ENCODE results near the gene SQSTM1. TPM values are rescaled to one million over a fixed set of nuclear protein-coding genes. Genes with fewer than 3 reads are reported as not detected.

SQSTM1 gene
- total and polyA plus RNA-seq, 12 donors: 131 to 466 (median 387) TPM

DNA sequence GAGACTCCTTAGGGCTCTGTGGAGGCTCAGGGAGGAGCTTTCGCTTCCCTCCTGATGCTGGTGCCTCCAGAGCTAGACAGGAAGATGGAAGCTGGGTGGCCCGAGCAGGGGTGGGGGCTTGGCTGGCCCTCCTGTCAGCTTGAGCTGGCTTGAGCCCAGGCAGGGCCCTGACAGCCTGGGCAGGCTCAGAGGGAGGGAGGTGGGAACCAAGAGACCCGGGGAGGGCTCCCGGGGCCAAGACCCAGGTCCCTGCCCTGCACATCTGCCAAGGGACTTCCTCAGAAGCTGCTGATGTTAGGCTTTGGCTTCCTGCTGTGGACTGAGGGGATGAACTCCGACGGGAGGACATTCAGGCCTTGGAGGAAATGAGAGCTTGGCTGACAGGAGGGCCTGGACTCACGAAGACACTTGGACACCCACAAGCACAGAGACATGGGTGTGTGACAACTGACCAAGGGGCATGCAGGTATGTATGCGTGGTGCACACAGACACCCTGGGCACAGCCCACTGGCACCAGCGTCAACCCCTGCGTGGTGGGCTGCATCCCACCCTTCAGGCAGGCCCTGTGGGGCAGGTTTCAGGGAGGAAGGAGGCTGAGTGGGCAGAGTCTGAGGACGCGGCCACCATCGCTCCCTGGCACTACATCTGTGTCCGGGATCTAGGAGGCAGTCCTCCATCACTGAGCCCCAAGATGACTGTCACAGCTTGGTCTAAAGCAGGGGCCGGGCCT is 28.7 kb upstream of the SQSTM1 start:
- Histone ChIP-seq H3K27me3 (no peaks in the 10 kb centered on the region), H3K4me1 (peaks cover 33 to 54% (median 53%) of the 10 kb centered on the region in 9 donors), H3K9me3 (no peaks in the 10 kb centered on the region), H3K27ac (peak overlapping the region; percentile 32 to 92 (median 82)), H3K4me3 (no peak overlapping the region), H3K36me3 (peaks cover 0 to 1% (median 0%) of the 10 kb centered on the region in 9 donors)
- ATAC-seq: peak in 4 of 8 donors; percentile 0 to 13 (median 4)
- peak in 1 of 2 donors; percentile 55 for DNase-seq
- intact Hi-C loops (cut with DNase I): loop anchor here in 1 of 10 donors (2.0 kb wide), 1 partner anchor 21 kb away; no protein-coding TSS in a partner anchor
- WGBS, 2 donors: 62 to 64% methylated on average over 15 of the region's 15 CpGs
- TF ChIP-seq, protein P1, sequence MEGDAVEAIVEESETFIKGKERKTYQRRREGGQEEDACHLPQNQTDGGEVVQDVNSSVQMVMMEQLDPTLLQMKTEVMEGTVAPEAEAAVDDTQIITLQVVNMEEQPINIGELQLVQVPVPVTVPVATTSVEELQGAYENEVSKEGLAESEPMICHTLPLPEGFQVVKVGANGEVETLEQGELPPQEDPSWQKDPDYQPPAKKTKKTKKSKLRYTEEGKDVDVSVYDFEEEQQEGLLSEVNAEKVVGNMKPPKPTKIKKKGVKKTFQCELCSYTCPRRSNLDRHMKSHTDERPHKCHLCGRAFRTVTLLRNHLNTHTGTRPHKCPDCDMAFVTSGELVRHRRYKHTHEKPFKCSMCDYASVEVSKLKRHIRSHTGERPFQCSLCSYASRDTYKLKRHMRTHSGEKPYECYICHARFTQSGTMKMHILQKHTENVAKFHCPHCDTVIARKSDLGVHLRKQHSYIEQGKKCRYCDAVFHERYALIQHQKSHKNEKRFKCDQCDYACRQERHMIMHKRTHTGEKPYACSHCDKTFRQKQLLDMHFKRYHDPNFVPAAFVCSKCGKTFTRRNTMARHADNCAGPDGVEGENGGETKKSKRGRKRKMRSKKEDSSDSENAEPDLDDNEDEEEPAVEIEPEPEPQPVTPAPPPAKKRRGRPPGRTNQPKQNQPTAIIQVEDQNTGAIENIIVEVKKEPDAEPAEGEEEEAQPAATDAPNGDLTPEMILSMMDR (IDR thresholded peaks at IDR 0.05): no peak

- TF ChIP-seq, protein P1 (IDR thresholded peaks at IDR 0.05): no peak
- DNase-seq: peak in 1 of 2 donors; percentile 49
Observed at GRCh38 chr5:179792612-179793467, 27.9 kb upstream of the SQSTM1 start.

GRCh38 chr5:179793468-179794139 is 27.1 kb upstream of the SQSTM1 start, which contains the start of gene LTC4S:
Gene LTC4S, plus strand, starts transcription at chr5:179793986. Its CDS starts 95 bp downstream, at chr5:179794081.
- H3K27me3 ChIP-seq: no peaks in the 10 kb centered on the region
- H3K9me3 ChIP-seq: no peaks in the 10 kb centered on the region
- peaks cover 0 to 17% (median 14%) of the 10 kb centered on the region in 9 donors for H3K36me3 ChIP-seq
- H3K27ac ChIP-seq: peak within 1 kb of the TSS; percentile 32 to 92 (median 82)
- peak; percentile 84 to 86 for DNase-seq
- TF ChIP-seq, protein P1 (IDR thresholded peaks at IDR 0.05): no peak
- H3K4me3 ChIP-seq: peak within 1 kb of the TSS in 8 of 10 donors; percentile 11 to 84 (median 67)
- intact Hi-C loops (cut with DNase I): loop anchor here in 3 of 10 donors (1.0 to 2.0 kb wide), 2 partner anchors 30 to 31 kb away; no protein-coding TSS in a partner anchor
- WGBS, 2 donors: 24 to 26% methylated on average over 15 to 19 of the region's 19 CpGs
- H3K4me1 ChIP-seq: peaks cover 33 to 56% (median 54%) of the 10 kb centered on the region in 9 donors
- ATAC-seq: peak; percentile 53 to 83 (median 74)

More at GRCh38 chr5:179792612-179793467, 27.9 kb upstream of the SQSTM1 start:
- Histone ChIP-seq H3K4me1 (peaks cover 33 to 56% (median 54%) of the 10 kb centered on the region in 9 donors), H3K9me3 (no peaks in the 10 kb centered on the region), H3K27ac (peak overlapping the region; percentile 32 to 92 (median 82)), H3K4me3 (peak overlapping the region in 4 of 10 donors; percentile 65 to 76 (median 67)), H3K27me3 (no peaks in the 10 kb centered on the region), H3K36me3 (peaks cover 0 to 9% (median 7%) of the 10 kb centered on the region in 9 donors)
- intact Hi-C loops (cut with DNase I): no loop called here
- ATAC-seq: peak in 6 of 8 donors; percentile 2 to 17 (median 7)
- 72 to 88% methylated on average over 24 of the region's 24 CpGs for WGBS, 2 donors
